Astrocyte (in vitro differentiated cells and primary cell): ENCODE results near the gene NKAIN2. TPM values are rescaled to one million over a fixed set of nuclear protein-coding genes. Genes with fewer than 3 reads are reported as not detected.
A peak's percentile ranks its signal among the peaks of the same experiment; 100 is the strongest.

Experiments
- DNase-seq: peaks from one replicate; pipeline ENCODE4 v3.0.0-alpha.2; 2010; ENCODE audit warnings: low read depth
- FAIRE-seq: peaks from 2 replicates; lab custom pipeline; 2011; peaks lifted over from hg19 to GRCh38; lab: Jason Lieb, UNC
- H2AFZ ChIP-seq: 2 replicates; pipeline ENCODE4 v1.6.0; 2012; ENCODE audit warnings: low read depth, low read length, inconsistent platforms
- H3K27ac ChIP-seq: 2 replicates; pipeline ENCODE4 v1.5.1; 2011; ENCODE audit warnings: low read depth, low read length, inconsistent platforms
- H3K27me3 ChIP-seq: 2 replicates; pipeline ENCODE4 v1.6.0; 2011; ENCODE audit warnings: low read length, inconsistent platforms; ENCODE audit not compliant: insufficient read depth
- H3K36me3 ChIP-seq: 2 replicates; pipeline ENCODE4 v1.5.1; 2011; ENCODE audit warnings: low read length, inconsistent platforms; ENCODE audit not compliant: insufficient read depth
- H3K4me1 ChIP-seq: 2 replicates; pipeline ENCODE4 v1.5.1; 2011; ENCODE audit warnings: low read length, inconsistent platforms; ENCODE audit not compliant: insufficient read depth
- H3K4me2 ChIP-seq: 2 replicates; pipeline ENCODE4 v1.6.0; 2012; ENCODE audit warnings: low read length, inconsistent platforms
- H3K4me3 ChIP-seq: 2 replicates; pipeline ENCODE4 v1.5.1; 2011; ENCODE audit warnings: low read depth, mild to moderate bottlenecking, low read length, inconsistent platforms; ENCODE audit not compliant: insufficient read depth
- H3K79me2 ChIP-seq: 2 replicates; pipeline ENCODE4 v1.6.0; 2012; ENCODE audit warnings: mild to moderate bottlenecking, low read length, inconsistent platforms; ENCODE audit not compliant: insufficient read depth
- H3K9ac ChIP-seq: 2 replicates; pipeline ENCODE4 v1.6.0; 2012; ENCODE audit warnings: mild to moderate bottlenecking, low read length, inconsistent platforms
- H3K9me3 ChIP-seq: 2 replicates; pipeline ENCODE4 v1.5.1; 2012; ENCODE audit warnings: low read depth, mild to moderate bottlenecking, low read length, inconsistent platforms; ENCODE audit not compliant: insufficient read depth
- H4K20me1 ChIP-seq: 2 replicates; pipeline ENCODE4 v1.6.0; 2012; ENCODE audit warnings: low read length, inconsistent platforms; ENCODE audit not compliant: insufficient read depth
- H3K27ac Mint-ChIP-seq: one replicate; pipeline ENCODE4 v1.8.0; 2021; ENCODE audit warnings: mild to moderate bottlenecking, mixed read lengths; ENCODE audit not compliant: unreplicated experiment
- H3K27me3 Mint-ChIP-seq: one replicate; pipeline ENCODE4 v1.8.0; 2021; ENCODE audit warnings: low read depth, mixed read lengths; ENCODE audit not compliant: unreplicated experiment
- H3K36me3 Mint-ChIP-seq: one replicate; pipeline ENCODE4 v1.8.0; 2021; ENCODE audit warnings: low read depth, mixed read lengths; ENCODE audit not compliant: unreplicated experiment
- H3K4me1 Mint-ChIP-seq: one replicate; pipeline ENCODE4 v1.8.0; 2021; ENCODE audit warnings: low read depth, mixed read lengths; ENCODE audit not compliant: unreplicated experiment
- H3K4me3 Mint-ChIP-seq: one replicate; pipeline ENCODE4 v1.8.0; 2021; ENCODE audit warnings: mild to moderate bottlenecking, moderate library complexity, mixed read lengths; ENCODE audit not compliant: unreplicated experiment
- H3K9me3 Mint-ChIP-seq: one replicate; pipeline ENCODE4 v1.8.0; 2021; ENCODE audit warnings: mild to moderate bottlenecking, mixed read lengths; ENCODE audit not compliant: unreplicated experiment
- CTCF ChIP-seq: IDR thresholded peaks from 2 replicates; pipeline ENCODE4 v1.5.1; 2011; ENCODE audit warnings: low read depth, mild to moderate bottlenecking, inconsistent platforms, low read length, moderate library complexity; ENCODE audit not compliant: insufficient read depth
- EZH2 ChIP-seq: IDR thresholded peaks from 2 replicates; pipeline ENCODE4 v1.6.1; 2012; ENCODE audit warnings: mild to moderate bottlenecking, low read length, inconsistent platforms; ENCODE audit not compliant: insufficient read depth
- total RNA-seq: library from RNA; stranded (reverse); gene quantifications from 2 replicates; pipeline ENCODE4 v1.2.1, GENCODE V29; 2021

NKAIN2 gene
- total RNA-seq, 1 donor from 2014 or later = 0.07 TPM

GRCh38 chr6:124123617-124124209 lies 320.0 kb downstream of the NKAIN2 start:
- no peak for DNase-seq
- no peaks in the 10 kb centered on the region for H4K20me1 ChIP-seq
- no peaks in the 10 kb centered on the region for H3K36me3 ChIP-seq
- Mint-ChIP-seq H3K36me3 (no peaks in the 10 kb centered on the region), H3K9me3 (no peaks in the 10 kb centered on the region), H3K4me3 (no peak overlapping the region), H3K27ac (no peak overlapping the region), H3K27me3 (peaks cover 4% of the 10 kb centered on the region), H3K4me1 (peaks cover 4% of the 10 kb centered on the region)
- H3K27me3 ChIP-seq = no peaks in the 10 kb centered on the region
- TF ChIP-seq EZH2 (no peak), CTCF (no peak)
- no peaks in the 10 kb centered on the region for H3K9me3 ChIP-seq
- H3K4me3 ChIP-seq = no peak overlapping the region
- FAIRE-seq = no peak
- no peak overlapping the region for H2AFZ ChIP-seq
- no peak overlapping the region for H3K9ac ChIP-seq
- H3K27ac ChIP-seq = no peak overlapping the region
- no peaks in the 10 kb centered on the region for H3K79me2 ChIP-seq
- H3K4me1 ChIP-seq = no peaks in the 10 kb centered on the region
- H3K4me2 ChIP-seq = no peak overlapping the region

- Histone ChIP-seq H3K9me3 (no peaks in the 10 kb centered on the region), H3K36me3 (no peaks in the 10 kb centered on the region), H3K4me3 (no peak overlapping the region), H3K79me2 (no peaks in the 10 kb centered on the region), H3K27me3 (peaks cover 4% of the 10 kb centered on the region), H3K9ac (no peak overlapping the region), H3K4me2 (no peak overlapping the region), H2AFZ (no peak overlapping the region), H3K27ac (no peak overlapping the region), H3K4me1 (no peaks in the 10 kb centered on the region), H4K20me1 (no peaks in the 10 kb centered on the region)
- H3K36me3 Mint-ChIP-seq = no peaks in the 10 kb centered on the region
- peaks cover 7% of the 10 kb centered on the region for H3K9me3 Mint-ChIP-seq
- DNase-seq (peak; percentile 67), FAIRE-seq (peak; percentile 9)
- H3K4me3 Mint-ChIP-seq = no peak overlapping the region
- H3K27me3 Mint-ChIP-seq = peaks cover 5% of the 10 kb centered on the region
- TF ChIP-seq EZH2 (no peak), CTCF (no peak)
- H3K4me1 Mint-ChIP-seq = peaks cover 20% of the 10 kb centered on the region
- peak overlapping the region; percentile 94 for H3K27ac Mint-ChIP-seq
These were observed 327.6 kb downstream of the NKAIN2 start for GRCh38 chr6:124131259-124131658.

- Histone ChIP-seq H3K4me1 (no peaks in the 10 kb centered on the region), H2AFZ (no peak overlapping the region), H3K27ac (no peak overlapping the region), H3K4me2 (no peak overlapping the region), H4K20me1 (no peaks in the 10 kb centered on the region), H3K79me2 (no peaks in the 10 kb centered on the region), H3K4me3 (no peak overlapping the region), H3K9ac (no peak overlapping the region), H3K9me3 (no peaks in the 10 kb centered on the region), H3K36me3 (no peaks in the 10 kb centered on the region), H3K27me3 (peaks cover 4% of the 10 kb centered on the region)
- peaks cover 5% of the 10 kb centered on the region for H3K27me3 Mint-ChIP-seq
- peak overlapping the region; percentile 94 for H3K27ac Mint-ChIP-seq
- H3K4me3 Mint-ChIP-seq = no peak overlapping the region
- FAIRE-seq (no peak), DNase-seq (no peak)
- H3K4me1 Mint-ChIP-seq = peaks cover 20% of the 10 kb centered on the region
- TF ChIP-seq EZH2 (no peak), CTCF (no peak)
- no peaks in the 10 kb centered on the region for H3K36me3 Mint-ChIP-seq
- H3K9me3 Mint-ChIP-seq = peaks cover 7% of the 10 kb centered on the region
These were observed 328.1 kb downstream of the NKAIN2 start for GRCh38 chr6:124131779-124132178.
